ENCODE data around the gene SLC23A1.
"Not testable (repeated sequence)": the region's sequence is repeated elsewhere in the genome, so short reads cannot be mapped to it uniquely, and the experiment has no call there.

The SLC23A1 gene

DNA sequence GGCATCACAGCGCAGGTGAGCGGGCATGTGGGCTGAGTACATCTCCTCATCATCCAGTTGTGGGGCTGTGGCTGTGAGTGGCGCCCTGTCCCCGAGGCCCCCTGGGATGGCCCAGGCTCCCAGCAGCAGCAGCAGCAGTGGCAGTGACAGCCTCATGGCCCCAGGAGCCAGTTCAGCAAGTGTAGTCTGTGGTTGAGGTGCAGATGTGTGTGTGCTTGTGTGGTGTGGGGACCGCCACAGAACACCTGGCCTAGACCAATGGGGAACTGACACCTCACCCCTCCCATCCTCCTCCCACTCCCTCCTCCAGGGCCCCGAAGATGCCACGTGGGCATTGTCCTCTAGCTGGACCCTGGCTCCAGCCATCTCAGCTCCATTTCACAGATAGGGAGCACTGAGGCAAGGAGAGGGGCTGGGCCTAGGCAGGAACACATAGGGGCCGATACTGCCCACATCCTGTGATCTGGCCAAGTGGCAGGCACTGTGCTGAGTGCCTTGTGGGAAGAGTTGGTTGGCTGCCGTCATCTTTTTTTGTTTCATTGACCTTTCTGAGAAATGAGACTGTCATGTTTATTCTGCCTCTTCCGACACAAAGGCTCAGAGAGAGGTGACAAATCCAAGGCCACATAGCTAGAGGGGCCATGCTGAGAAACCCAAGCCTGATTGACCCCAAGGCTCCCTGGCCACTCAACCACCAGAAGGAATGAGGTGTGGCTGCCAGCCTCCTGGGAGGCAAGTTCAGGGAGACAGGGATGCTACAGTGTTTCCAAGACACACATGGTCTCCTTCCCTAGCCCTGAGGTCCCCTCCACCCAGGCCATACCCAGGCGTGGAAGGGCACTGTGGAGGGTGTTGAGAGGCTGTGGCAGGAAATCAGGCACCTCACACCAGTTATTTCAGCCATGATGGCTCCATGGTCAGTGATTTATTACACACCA is 6.9 kb upstream of the SLC23A1 start, which contains the start of gene MZB1:
TSS of gene MZB1 (minus strand) at position 213 of the 938 bp plus-strand sequence. CDS start at position 156, 57 bp downstream.
- peak; percentile 56 for DNase-seq

DNA sequence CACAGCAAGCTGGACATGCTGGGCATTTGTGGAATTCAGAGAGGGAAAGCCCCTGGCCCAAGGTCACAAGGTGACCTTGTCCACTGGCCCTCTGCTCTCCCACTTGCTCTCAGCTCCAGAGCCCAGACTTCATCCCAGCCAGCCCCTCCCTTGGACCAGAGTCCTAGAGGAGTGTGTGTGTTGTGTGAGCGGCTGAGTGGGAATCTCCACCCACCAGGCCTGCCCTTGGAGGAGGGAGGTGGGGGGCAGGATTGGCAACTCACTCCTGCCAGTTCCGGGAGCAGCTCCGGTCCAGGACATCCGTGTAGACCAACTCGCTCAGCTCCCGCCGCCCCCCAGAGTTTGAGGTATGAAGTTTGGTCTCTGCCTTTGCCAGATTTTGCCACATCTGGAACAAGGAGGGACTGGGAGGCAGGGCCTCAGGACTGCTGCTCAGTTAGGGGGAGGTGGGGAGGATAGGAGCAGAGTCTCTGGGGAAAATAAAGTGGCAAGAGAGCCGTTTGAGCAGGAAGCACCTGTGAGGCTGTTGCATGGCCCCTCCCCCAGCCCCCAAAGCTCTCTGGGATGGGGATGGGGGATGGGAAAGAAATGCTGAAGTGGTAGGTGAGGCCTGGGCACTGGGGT is 5.2 kb upstream of the SLC23A1 start:
- DNase-seq = no peak

DNA sequence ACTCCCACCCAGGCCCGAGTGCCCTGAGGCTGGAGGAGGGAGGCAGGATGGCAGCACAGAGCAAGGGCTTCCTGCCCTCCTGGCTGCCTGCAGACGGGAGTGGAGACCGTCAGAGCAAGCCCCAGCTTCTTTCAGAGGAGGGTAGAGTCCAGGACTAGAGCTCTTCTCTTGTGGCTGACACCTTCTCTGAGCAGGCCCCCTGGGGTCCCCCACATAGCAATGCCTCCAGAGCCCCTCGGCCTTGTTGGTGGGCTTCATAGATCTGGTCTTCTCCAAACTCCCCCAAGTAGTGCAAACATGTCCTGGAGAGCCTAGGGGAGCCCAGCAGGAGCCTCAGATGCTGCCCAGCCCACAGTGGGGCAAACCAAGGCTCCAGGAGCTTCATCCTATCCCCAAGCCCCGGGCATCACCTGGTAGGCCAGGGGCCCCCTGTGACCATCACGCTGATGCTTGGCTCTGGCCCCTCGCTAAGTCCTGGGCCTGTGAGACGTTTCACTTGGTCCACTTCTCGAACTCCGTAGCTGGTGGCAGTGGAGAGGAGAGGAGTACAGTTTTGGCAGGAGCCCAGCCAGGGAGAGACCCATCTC is 4.6 kb upstream of the SLC23A1 start:
- no peak for DNase-seq

DNA sequence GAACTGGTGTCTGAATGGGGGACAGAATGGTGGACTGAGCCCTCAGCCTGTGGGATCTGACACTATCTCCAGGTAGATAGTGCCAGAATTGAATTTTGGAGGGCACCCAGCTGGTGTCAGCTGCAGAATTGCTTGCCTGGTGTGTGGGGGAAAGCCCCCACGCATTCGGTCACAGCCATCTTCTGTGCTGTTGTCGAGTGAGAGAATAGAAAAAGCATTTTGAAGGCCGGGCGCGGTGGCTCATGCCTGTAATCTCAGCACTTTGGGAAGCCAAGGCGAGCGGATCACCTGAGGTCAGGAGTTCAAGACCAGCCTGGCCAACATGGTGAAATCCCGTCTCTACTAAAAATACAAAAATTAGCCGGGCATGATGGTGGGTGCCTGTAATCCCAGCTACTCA is 3.9 kb upstream of the SLC23A1 start:
- not testable (repeated sequence) for DNase-seq

DNA sequence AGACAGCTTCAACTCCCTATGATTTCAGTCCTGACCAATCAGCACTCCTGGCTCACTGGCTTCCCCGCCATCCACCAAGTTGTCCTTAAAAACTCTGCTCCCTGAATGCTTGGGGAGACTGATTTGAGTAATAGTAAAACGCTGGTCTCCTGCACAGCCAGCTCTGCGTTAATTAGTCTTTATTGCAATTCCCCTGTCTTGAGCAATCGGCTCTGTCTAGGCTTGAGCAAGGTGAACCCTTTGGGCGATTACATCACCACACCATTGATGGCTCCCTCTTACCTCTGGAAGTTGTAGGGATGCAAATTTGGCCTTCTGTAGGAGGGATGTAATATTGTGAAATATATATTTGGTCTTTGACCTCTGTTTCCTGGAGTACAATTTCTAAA is 2.9 kb upstream of the SLC23A1 start:
- no peak for DNase-seq

DNA sequence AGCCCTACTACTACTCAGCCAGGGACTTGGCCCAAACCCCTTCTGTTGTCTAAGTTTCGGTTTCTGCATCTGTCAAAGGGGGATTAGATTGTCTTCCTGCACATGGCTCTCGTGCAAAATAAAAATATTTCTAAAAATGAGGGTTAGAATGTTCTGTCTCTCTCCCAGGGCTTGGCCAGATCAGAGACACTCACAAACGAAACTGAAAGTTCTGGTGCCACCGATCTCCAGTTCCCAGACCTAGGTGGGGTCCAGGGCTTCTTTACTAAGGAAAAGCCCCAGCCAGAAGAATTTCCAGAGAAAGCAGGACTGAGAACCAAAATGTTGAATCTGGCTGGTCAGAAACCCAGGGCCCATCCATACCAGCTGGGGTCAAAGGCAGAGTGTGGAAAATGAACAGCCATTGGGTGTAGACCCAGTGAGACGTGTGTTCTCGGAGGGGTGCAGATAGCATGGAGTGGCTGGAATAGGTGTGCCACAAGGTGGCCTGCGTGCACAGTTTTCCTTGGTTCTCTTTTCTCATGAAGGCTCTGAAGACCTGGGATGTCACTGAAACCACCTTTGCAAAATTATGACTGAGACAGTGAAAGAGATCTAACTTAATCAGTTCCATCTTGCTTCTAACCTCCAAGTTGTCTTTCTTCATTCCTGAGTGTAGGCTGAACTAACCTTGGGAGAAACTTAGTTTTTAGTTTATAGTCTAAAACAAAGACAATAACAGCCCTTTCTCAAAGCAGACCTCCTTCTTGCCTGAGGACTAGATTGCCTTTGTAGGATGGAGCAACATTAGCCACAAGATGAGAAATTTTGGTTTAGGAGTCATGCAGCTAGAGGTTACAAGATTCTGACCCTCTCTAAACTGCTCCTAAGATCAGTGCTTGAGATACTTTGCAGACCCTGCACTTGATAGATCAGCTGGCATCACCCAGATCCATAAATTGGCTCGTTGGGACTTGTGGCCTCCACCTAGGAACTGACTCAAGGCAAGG is 2.3 kb upstream of the SLC23A1 start:
- peak; percentile 40 for DNase-seq

DNA sequence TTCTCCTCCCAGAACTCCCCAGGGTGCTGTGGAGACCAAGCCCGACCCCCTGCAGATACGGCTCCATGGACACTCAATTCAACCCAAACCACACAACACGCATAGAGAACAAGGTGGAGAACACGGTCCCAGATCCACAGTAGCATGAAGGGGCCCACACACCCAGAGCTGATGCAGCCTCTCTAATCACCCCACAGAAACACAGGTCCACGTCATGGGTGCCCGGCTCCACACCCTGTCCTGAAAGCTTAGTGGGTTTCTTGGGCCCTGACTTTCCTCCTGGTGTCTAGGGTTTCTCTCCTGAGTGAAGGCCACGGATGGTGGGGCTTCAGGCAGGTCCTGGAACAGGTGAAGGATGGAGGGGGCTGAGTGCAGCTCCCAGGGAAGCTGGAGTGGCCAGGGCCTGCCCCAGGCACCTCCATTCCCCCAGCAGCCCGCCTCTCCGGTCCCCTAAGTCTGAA is 1.5 kb upstream of the SLC23A1 start:
- no peak for DNase-seq

DNA sequence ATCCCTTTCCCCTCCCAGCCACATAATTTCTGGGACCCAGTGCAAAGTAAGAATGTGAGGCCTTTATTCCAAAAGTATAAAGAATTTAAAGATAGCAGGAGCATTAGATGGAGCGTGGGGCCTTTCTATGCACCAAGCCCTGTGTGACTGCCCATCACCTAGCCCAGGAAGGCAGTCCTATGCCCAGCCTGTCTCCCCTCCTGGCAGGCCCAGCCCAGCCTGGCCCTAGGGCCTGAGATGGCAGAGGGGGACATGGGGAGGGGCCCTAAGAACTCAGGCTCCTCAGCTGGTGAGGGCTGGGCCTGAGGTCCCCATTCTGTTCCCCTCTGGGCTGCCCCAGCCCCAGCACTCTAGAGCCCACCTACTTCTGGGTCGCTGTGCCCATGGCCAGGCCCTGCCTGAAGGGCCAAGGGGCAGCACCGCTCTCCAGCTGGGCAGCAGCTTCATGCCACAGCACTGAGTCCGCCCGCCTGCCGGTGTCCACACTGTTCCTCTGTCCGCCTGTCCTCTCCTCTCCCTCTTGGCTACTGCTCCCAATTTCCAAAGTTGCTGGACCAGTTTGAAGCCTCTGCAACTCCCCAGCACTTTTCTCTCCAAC is 995 bp upstream of the SLC23A1 start:
- no peak for DNase-seq

DNA sequence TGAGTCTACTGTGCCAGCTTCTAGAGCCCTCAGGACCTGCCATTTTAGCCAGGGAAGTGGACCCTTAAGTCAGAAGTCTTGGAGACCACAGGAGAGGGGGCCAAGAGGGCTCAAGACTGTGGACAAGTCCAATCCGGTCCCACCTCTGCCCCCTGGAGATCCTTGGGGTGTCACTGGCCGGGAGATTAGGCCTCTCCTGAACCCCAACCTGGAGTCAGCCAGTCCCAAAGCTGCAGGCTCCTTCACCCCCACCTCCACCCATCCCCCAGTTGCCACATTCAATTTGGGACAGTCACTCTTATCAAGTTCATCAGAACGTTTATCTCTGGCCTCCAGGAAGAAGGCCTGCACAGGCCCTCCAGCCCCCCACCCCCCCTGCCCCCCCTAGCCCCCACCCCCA is 290 bp downstream of the SLC23A1 start:
- DNase-seq = no peak

DNA sequence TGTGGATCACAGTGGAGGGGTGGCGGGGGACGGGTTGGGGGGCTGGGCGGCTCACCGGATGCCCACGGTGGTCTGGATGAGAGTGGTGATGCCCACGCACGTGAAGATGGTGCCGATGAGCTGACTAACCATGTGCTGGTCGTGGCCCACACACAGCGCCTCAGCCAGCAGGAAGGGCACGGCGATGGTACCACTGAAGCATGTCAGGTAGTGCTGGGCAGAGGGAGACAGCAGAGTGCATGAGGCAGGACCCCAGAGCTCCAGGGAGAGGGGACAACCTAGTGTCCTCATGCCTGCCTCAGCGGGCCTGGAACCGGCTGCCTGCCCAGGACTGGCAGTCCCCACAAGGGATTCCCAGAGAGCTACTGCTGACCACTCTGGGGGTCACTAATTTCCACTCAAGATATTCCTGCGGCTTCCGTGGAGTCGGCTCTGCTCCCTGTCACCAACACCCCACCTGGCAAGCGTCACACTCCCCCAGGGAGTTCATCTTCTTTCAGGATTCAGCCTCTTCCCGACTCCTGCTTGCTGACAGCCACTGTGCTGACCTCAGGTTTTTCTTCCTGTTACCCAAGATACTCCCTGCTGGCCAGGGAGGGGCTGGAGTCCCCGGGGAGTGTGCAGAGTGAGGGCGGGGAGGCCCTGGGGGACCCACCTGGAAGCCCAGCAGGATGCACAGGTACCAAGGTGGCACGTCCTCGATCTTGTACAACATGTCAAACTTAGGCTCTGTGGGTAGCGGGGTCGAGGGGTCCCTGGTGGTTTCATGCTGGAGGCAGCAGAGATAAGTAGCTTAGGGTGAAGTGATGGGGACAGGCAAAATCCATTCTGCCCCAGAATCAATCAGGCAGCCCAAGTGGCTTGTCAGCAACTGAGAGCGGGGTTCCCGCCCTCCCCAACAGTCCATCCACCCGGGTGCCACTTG is 998 bp downstream of the SLC23A1 start:
- no peak for DNase-seq

DNA sequence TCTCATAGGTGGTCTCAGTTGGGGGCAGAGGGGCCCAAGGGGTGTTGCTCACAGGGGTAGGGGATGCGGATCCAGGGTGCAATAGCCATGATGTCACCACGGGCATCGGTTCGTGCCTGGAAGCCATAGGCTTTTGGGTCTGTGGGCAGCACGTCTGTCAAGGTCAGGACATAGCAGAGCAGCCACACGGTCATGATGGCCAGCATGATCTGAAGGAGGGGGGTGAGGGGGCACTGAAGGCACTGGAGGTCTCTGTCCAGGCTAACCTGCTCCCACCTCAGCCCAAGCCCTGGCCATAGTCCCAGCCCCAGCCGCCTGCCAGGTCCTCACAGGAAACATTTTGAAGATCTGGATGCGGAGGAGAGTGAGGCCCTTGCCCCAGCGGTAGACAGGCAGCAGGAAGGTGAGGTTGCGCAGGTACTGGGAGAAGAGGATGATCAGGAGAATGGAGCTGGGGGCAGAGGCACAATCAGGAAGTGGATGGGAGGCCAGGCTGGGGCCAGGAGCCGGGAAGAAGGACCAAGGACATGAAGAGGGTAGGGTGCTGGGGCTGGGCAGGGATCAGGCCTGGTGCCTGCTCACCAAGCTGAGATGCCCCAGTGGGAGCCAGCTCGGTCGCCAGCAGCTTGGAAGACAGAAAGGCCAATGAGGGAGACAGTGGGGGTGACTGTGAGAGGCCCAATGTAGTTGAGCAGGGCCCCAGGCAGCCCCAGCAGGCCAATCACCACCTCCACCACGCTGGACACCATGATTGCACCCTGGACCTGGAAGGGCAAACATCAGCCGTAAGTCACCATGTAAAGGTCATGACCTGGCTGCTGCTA is 3.3 kb downstream of the SLC23A1 start:
- DNase-seq = no peak

DNA sequence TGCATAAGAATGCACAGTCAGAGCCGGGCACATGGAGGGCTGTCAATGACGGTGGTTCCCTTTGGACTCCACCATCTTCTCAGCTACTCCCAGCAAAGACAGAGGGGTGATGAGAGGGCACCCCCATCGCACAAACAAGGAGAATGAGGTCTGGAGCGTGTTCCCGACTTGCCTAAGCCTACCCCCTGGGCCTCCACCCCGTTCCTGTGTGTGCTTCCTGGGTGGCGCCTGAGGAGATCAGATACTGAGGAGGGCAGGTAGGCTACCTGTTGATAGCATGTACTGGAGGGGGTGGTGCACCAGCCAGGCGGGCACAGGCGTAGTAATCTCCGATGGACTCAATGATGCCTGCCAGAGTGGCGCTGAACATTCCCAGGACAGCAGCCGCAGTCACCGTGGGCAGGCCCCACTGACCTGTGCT is 4.1 kb downstream of the SLC23A1 start:
- no peak for DNase-seq

DNA sequence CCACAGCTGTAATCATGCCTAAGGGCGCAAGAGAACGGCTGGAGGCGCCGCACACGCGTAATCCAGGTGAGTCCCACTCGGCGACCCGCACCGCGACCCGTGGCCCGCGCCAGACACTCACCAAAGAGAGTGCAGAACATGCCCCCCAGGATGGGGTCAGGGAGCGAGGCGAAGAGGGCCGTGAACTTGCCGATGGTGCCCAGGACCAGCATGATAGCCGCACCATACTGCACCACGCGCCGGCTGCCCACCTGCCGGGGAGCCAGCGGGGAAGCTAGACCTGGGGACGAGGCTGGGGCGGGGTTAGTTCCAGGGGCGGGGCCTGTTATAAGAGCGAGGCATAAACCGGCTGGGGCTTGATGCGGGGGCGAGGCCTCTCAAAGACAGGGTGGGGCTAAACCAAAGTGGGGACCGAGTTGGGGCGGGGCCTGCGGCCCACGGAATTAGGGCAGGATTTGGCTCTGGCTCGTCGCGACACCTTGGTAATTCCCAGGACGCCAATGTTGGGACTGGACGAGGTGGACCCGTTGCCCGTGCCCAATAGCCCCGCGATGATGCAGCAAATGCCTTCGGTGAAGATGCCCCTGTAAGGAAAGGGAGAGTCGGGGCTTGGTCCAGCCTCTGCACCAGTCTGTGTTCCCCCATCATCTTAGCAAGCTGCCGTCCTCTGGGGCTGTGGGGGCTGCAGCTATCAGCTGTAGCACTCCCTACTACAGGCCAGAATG is 4.8 kb downstream of the SLC23A1 start:
- DNase-seq = no peak

DNA sequence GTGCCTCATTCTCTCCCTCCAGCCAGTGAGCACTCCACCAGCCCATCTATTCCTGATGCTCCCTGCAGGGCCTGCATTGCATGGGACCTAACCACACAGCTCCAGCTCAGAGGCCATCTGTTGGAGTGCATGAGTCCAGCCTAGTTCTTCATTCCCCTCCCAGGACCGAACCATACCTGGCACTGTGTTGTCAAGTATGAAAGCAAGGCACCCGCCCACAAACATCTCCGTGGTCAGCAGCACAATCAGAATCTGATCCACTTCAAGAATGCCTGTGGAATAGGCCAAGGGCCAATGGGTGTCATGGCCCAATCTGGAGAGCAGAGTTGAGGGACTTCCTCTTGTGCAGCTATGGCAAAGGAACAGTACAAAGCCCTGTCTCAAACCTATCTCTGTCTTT is 5.9 kb downstream of the SLC23A1 start:
- no peak for DNase-seq

DNA sequence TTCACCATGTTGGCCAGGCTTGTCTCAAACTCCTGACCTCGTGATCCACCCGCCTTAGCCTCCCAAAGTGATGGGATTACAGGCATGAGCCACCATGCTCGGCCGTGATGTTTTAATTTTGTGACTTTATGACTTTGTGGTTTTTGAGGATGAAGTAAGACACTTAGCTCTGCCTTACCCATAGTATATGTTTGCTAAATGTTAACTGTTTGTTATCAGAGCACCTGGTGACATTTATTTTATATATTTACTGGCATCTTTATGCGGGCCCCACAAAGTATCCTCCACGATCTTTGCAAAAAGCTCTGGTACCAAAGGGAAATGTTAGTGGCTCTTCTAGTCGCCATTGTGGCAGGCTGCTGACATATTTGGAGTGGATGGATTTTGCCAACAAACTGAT is 6.7 kb downstream of the SLC23A1 start:
- no peak for DNase-seq

DNA sequence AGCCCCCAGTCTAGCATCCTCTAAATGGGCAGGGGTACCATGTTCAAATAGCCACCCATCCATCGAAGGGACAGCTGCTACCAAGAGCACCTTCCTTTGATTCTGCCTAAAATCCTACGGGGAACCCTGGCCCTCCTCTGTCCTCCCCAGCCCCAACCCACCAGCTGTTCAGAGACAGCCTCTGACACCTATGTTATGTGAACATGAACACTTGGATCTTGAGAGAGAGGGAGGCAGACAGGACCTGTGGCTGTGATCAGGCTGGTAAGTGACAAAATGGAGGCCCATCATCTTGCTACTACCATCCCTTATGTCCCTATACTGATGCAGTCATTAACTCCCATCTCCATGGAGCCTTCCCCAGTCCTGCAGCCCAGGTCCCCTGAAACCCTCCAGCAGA is 8.2 kb downstream of the SLC23A1 start:
- no peak for DNase-seq

DNA sequence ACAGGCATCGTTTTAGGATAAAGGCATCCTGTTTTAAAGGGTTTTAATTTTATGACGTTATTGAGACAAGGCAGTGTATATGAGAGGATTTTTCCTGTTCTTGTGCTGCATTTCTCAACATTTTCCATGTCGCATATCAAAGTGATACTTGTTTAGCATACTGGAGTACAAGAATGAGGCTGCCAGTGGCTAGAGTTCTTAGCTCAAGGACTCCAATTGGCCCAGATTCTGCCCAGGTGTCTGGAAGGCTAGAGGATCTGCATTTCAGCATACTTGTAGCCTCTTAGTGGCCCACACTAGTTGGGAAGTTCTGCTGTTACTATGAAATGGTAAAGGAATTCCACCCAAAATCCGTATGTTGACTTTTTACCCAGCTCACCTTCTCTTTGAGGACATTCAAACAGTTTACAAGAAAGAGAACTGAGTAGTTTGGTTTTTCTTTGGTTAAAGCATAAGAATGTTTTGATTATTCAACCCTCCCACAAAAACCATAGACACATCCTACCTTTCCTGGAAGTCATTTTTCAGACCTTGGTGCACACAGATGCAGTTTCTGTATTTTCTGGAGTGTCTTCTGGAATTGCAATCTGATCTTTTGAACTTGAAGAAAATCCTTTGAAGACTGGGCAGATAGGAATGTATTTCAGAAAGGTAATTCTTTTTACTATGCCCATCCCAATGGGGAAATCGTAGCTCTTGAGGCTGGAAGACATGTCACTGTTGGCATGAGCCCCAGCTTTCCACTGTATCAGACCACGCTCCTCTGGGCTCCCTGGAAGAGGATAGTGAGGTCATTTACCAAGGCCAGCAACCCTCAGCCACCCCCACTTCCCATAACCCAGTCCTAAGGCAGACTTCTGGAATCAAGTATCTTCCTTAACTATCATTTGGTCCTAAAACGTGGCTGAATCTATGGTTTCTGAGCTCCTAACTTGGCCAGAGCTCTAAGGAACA is 11.3 kb downstream of the SLC23A1 start:
- DNase-seq = no peak

DNA sequence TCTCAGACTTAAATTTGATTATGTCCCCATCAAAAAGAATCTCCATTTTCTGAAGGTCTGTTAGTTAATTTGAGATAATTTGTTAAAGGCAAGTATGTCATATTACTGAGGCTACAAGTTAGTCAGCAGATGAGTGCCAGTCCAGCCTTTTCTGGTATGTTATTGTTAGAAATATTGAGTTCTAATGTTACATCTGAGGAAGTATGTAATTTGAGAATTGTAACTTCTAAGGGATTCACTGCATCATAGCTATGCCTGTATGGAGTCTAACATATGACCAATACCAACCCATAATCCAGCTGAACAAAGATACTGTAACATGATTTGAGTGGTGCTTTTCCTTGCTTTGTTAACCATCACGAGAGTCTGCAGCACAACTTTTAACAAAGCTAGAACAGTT is 13.9 kb downstream of the SLC23A1 start:
- DNase-seq = no peak
